H9 (cell line): ENCODE measurements around the gene RCC1. TPM values are rescaled to one million over a fixed set of nuclear protein-coding genes. Genes with fewer than 3 reads are reported as not detected.

ENCODE experiments used
- DNase-seq: peaks from one replicate; pipeline ENCODE4 v3.0.0-alpha.2; 2017
- H2AFZ ChIP-seq: one replicate; pipeline ENCODE4 v1.6.1; 2013; ENCODE audit warnings: mild to moderate bottlenecking, low read length, control low read depth, moderate library complexity
- H2AK5ac ChIP-seq: 2 replicates; pipeline ENCODE4 v1.6.1; 2013; ENCODE audit warnings: low read length, control low read depth, mixed read lengths; ENCODE audit not compliant: insufficient read length
- H2BK120ac ChIP-seq: one replicate; pipeline ENCODE4 v1.6.1; 2013; ENCODE audit warnings: low read depth, mild to moderate bottlenecking, low read length, control low read depth, inconsistent platforms; ENCODE audit not compliant: poor library complexity, severe bottlenecking
- H2BK12ac ChIP-seq: 2 replicates; pipeline ENCODE4 v1.6.1; 2013; ENCODE audit warnings: low read length, control low read depth, mixed read lengths, low read depth; ENCODE audit not compliant: insufficient read length
- H2BK15ac ChIP-seq: 2 replicates; pipeline ENCODE4 v1.6.1; 2013; ENCODE audit warnings: low read depth, low read length, control low read depth
- H2BK20ac ChIP-seq: one replicate; pipeline ENCODE4 v1.6.1; 2013; ENCODE audit warnings: low read depth, mild to moderate bottlenecking, low read length, control low read depth, inconsistent platforms; ENCODE audit not compliant: poor library complexity, severe bottlenecking
- H2BK5ac ChIP-seq: 2 replicates; pipeline ENCODE4 v1.6.1; 2013; ENCODE audit warnings: low read length, control low read depth, mixed read lengths; ENCODE audit not compliant: insufficient read length
- H3K14ac ChIP-seq: 2 replicates; pipeline ENCODE4 v1.6.1; 2013; ENCODE audit warnings: low read length, control low read depth; ENCODE audit not compliant: insufficient read depth
- H3K18ac ChIP-seq: 2 replicates; pipeline ENCODE4 v1.6.1; 2013; ENCODE audit warnings: low read depth, mild to moderate bottlenecking, mixed read lengths, low read length, control low read depth; ENCODE audit not compliant: insufficient read length
- H3K23ac ChIP-seq: 2 replicates; pipeline ENCODE4 v1.6.1; 2013; ENCODE audit warnings: low read length, control low read depth, mixed read lengths, low read depth; ENCODE audit not compliant: insufficient read length
- H3K23me2 ChIP-seq: 2 replicates; pipeline ENCODE4 v1.6.1; 2013; ENCODE audit warnings: low read depth, mild to moderate bottlenecking, mixed read lengths, low read length, control low read depth; ENCODE audit not compliant: insufficient read length, poor library complexity, severe bottlenecking
- H3K27ac ChIP-seq: 2 replicates; pipeline ENCODE4 v1.5.1; 2013; ENCODE audit warnings: low read length, control low read depth, mixed read lengths, low read depth; ENCODE audit not compliant: insufficient read length
- H3K27me3 ChIP-seq: 2 replicates; pipeline ENCODE4 v1.6.1; 2013; ENCODE audit warnings: low read length, control low read depth, inconsistent platforms; ENCODE audit not compliant: insufficient read depth
- H3K4ac ChIP-seq: 2 replicates; pipeline ENCODE4 v1.6.1; 2013; ENCODE audit warnings: low read depth, mild to moderate bottlenecking, control low read depth, inconsistent platforms, low read length, moderate library complexity
- H3K4me1 ChIP-seq: 2 replicates; pipeline ENCODE4 v1.6.1; 2013; ENCODE audit warnings: low read length, control low read depth, inconsistent platforms; ENCODE audit not compliant: insufficient read depth
- H3K4me2 ChIP-seq: 2 replicates; pipeline ENCODE4 v1.6.1; 2013; ENCODE audit warnings: low read length, control low read depth, mixed read lengths; ENCODE audit not compliant: insufficient read length, insufficient read depth
- H3K56ac ChIP-seq: 2 replicates; pipeline ENCODE4 v1.6.1; 2013; ENCODE audit warnings: low read depth, mild to moderate bottlenecking, mixed read lengths, low read length, control low read depth; ENCODE audit not compliant: insufficient read length
- H3K79me1 ChIP-seq: 2 replicates; pipeline ENCODE4 v1.6.1; 2013; ENCODE audit warnings: low read depth, mild to moderate bottlenecking, moderate library complexity, low read length, control low read depth, inconsistent platforms; ENCODE audit not compliant: insufficient read depth, poor library complexity, severe bottlenecking
- H3K79me2 ChIP-seq: 2 replicates; pipeline ENCODE4 v1.6.1; 2013; ENCODE audit warnings: low read length, control low read depth, inconsistent platforms; ENCODE audit not compliant: insufficient read depth
- H3K9ac ChIP-seq: 2 replicates; pipeline ENCODE4 v1.6.1; 2013; ENCODE audit warnings: low read length, control low read depth, mixed read lengths; ENCODE audit not compliant: insufficient read length; ENCODE audit errors: extremely low read depth
- H3K9me3 ChIP-seq: one replicate; pipeline ENCODE4 v1.6.1; 2013; ENCODE audit warnings: low read depth, low read length, inconsistent platforms; ENCODE audit not compliant: control insufficient read depth
- H3T11ph ChIP-seq: one replicate; pipeline ENCODE4 v1.6.1; 2013; ENCODE audit warnings: mild to moderate bottlenecking, low read length, control low read depth, inconsistent platforms
- H4K20me1 ChIP-seq: one replicate; pipeline ENCODE4 v1.6.1; 2013; ENCODE audit not compliant: control insufficient read depth, insufficient read length, insufficient read depth
- H4K5ac ChIP-seq: 2 replicates; pipeline ENCODE4 v1.6.1; 2013; ENCODE audit warnings: low read depth, mild to moderate bottlenecking, mixed read lengths, low read length, control low read depth; ENCODE audit not compliant: insufficient read length
- H4K8ac ChIP-seq: replicated peaks from 2 replicates; pipeline ENCODE4 v1.6.1; 2013; ENCODE audit warnings: low read length, control low read depth, mixed read lengths, low read depth; ENCODE audit not compliant: insufficient read length
- H4K91ac ChIP-seq: 2 replicates; pipeline ENCODE4 v1.6.1; 2013; ENCODE audit warnings: low read depth, mild to moderate bottlenecking, moderate library complexity, mixed read lengths, low read length, control low read depth; ENCODE audit not compliant: insufficient read length
- H3K27ac Mint-ChIP-seq, 3 experiments: 2 replicates in 2 of 3; 3 replicates in 1 of 3; pipeline ENCODE4 v1.8.0; 2020 to 2021; ENCODE audit warnings: mixed read lengths in 3 of 3, mild to moderate bottlenecking in 1 of 3, moderate library complexity in 1 of 3
- H3K27me3 Mint-ChIP-seq: 2 replicates; pipeline ENCODE4 v1.8.0; 2021; ENCODE audit warnings: low read depth, mild to moderate bottlenecking, moderate library complexity, mixed read lengths
- H3K36me3 Mint-ChIP-seq, 3 experiments: 2 replicates in 2 of 3; 3 replicates in 1 of 3; pipeline ENCODE4 v1.8.0; 2020 to 2021; ENCODE audit warnings: low read depth in 3 of 3, mixed read lengths in 3 of 3; ENCODE audit not compliant: insufficient read depth in 1 of 3
- H3K4me1 Mint-ChIP-seq, 2 experiments: 2 replicates each; pipeline ENCODE4 v1.8.0; 2020; ENCODE audit warnings: mixed read lengths in 2 of 2
- H3K4me3 Mint-ChIP-seq, 2 experiments: 2 replicates in 1 of 2; 3 replicates in 1 of 2; pipeline ENCODE4 v1.8.0; 2020 to 2021; ENCODE audit warnings: mild to moderate bottlenecking in 2 of 2, mixed read lengths in 2 of 2, moderate library complexity in 1 of 2
- H3K9me3 Mint-ChIP-seq, 2 experiments: 2 replicates in 1 of 2; 3 replicates in 1 of 2; pipeline ENCODE4 v1.8.0; 2020; ENCODE audit warnings: mild to moderate bottlenecking in 2 of 2, mixed read lengths in 2 of 2, moderate library complexity in 1 of 2
- CTCF ChIP-seq: fragments of 200-600 bp; sonication (generic); conservative IDR thresholded peaks from 3 replicates; pipeline ENCODE4 v1.8.0; 2021; ENCODE audit warnings: antibody characterized with exemption, mild to moderate bottlenecking
- WGBS: extraction: QIAGEN DNeasy Blood & Tissue Kit; methylation state at CpG from one replicate; pipeline ENCODE4 v1.1.7; 2013; ENCODE audit warnings: missing lambda C conversion rate, low lambda C conversion rate, mixed read lengths; ENCODE audit not compliant: insufficient read length; ENCODE audit errors: extremely low coverage; 5-methylcytosine and 5-hydroxymethylcytosine counted together
- total RNA-seq: library from RNA; stranded (reverse); gene quantifications from 2 replicates; pipeline ENCODE4 v1.2.1, GENCODE V29; 2021

RCC1 gene
- total RNA-seq, 1 experiment from 2014 or later = 93.6 TPM

- H3K23ac ChIP-seq = no peak overlapping the region
- no peaks in the 10 kb centered on the region for H3K4me1 ChIP-seq
- H3K27ac Mint-ChIP-seq = peak overlapping the region in 1 of 3 experiments; percentile 22; a peak in 1 of 7 replicates
- H3K23me2 ChIP-seq = no peaks in the 10 kb centered on the region
- H3K4me2 ChIP-seq = no peak overlapping the region
- H2BK15ac ChIP-seq = no peak overlapping the region
- no peak overlapping the region for H4K8ac ChIP-seq
- H3K4ac ChIP-seq = no peak overlapping the region
- H3K18ac ChIP-seq = no peak overlapping the region
- no peak overlapping the region for H3K27ac ChIP-seq
- no peak for DNase-seq
- no CpG with 5 or more reads among the region's 7 CpGs for WGBS
- no peak overlapping the region for H3K9ac ChIP-seq
- H3K56ac ChIP-seq = no peak overlapping the region
- H3K9me3 Mint-ChIP-seq = no peaks in the 10 kb centered on the region
- no peaks in the 10 kb centered on the region for H3K27me3 ChIP-seq
- no peak overlapping the region for H2BK120ac ChIP-seq
- H3K9me3 ChIP-seq = no peaks in the 10 kb centered on the region
- H4K91ac ChIP-seq = no peak overlapping the region
- no peak overlapping the region for H2BK20ac ChIP-seq
- no peak overlapping the region for H2BK5ac ChIP-seq
- H4K20me1 ChIP-seq = no peaks in the 10 kb centered on the region
- no peak overlapping the region for H4K5ac ChIP-seq
- H3K36me3 Mint-ChIP-seq = peaks cover 29 to 83% (median 62%) of the 10 kb centered on the region in 3 experiments; a peak in 6 of 7 replicates
- peaks cover 4% of the 10 kb centered on the region for H3K79me1 ChIP-seq
- H3K79me2 ChIP-seq = no peaks in the 10 kb centered on the region
- H3T11ph ChIP-seq = no peak overlapping the region
- no peak overlapping the region; a peak in 1 of 5 replicates for H3K4me3 Mint-ChIP-seq
- H3K4me1 Mint-ChIP-seq = no peaks in the 10 kb centered on the region
- no peak overlapping the region for H2AFZ ChIP-seq
- H2BK12ac ChIP-seq = no peak overlapping the region
- TF ChIP-seq CTCF = no peak
- H3K14ac ChIP-seq = no peak overlapping the region
- no peaks in the 10 kb centered on the region for H3K27me3 Mint-ChIP-seq
- H2AK5ac ChIP-seq = no peak overlapping the region
Measured at GRCh38 chr1:28565040-28565439, 59.2 kb downstream of the RCC1 start.
